SW480 (cell line): ENCODE measurements around the gene ORC3.

Source experiments
- DNase-seq: peaks from one replicate; pipeline ENCODE4 v3.0.0-alpha.2; 2016; ENCODE audit warnings: low spot score

ORC3 gene

DNA sequence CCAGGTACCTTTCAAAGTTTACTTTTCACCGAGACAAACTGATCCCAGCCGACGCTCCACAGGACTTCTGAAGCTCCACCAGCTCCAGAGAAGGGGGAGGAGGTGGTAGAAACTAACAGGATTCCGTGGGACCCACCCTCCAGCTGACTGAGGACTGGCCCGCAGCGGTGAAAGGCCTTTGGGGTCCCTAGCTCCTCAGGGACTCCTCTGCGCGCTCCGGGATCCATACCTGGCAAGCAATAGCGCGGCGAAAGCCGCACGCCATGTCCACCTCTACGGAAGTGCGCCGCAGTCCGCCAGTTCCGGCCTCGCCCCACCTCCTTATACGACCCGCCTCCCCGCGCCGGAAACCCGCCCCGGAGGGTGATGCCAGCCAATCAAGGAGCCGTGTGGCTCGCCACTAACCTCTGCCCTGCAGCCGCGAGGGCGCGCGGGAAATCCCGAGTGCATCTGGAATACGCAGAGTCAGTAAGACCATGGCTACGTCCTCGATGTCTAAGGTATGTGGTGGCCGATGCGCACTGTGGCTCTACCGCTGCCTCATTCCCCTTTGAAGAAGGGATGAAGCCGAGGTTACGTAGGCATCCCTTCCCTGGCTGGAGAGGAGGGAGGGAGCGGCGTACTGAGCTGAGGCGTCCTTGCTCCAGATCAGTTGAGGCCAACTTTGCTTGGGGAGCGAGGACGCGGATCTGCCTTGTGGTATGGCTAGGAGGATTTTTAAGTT is at the start of gene ORC3, which contains the start of gene RARS2:
ORC3 (plus strand) TSS at position 443 of the 724 bp plus-strand sequence; CDS start at position 477, 34 bp downstream.
RARS2 (minus strand) TSS at position 295 of the 724 bp plus-strand sequence; CDS start at position 265, 30 bp downstream.
- DNase-seq = peak; percentile 90

DNA sequence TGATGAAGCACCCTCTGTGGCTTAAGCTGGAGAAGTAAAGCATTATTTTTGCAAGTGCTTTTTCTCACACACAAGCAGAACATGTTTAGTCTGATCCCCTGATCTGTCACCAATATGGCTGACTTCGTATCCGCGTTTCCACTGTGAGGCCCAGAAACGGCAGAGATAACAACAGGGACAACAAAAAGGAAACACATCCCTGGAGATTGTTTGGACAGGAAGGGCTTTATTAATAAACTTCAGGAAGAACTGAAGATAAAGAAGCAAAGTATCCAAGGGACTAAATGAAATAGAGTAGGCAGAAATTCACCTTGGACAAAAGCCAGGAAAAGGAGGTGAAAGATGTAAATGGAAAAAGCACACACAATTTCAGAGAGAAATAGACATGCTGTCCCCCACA is 49.4 kb upstream of the ORC3 start:
- DNase-seq = no peak

DNA sequence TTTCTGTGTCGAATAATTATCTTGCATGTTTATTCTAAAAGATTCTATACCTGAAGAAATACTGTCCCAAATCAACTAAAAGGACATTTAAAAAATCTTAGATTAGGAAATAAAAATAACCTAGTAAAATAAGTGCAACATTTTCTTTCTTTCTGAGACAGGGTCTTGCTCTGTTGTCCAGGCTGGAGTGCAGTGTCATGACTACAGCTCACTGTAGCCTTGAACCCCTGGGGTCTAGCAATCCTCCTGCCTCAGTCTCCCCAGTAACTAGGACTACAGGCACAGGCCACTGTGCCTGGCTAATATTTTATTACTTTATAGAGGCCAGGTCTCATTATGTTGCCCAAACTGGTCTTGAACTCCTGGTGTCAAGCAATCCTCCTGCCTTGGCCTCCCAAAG is 48.9 kb upstream of the ORC3 start:
- no peak for DNase-seq

DNA sequence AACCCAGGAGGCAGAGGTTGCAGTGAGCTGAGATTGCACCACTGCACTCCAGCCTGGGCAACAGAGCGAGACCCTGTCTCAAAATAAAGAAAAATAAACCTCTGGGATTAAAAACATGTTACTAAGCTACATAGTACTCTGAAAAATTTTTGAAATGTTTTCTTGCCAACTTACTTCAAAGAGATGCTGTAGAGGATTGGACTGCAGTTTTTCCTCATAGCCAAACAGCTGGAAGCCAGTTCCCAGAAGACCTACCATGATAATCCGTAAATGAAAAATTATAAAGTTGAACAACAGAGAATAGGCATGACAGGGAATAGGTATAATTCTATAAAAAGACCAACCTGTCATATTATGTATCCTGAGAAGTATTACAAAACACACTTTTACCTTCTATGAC is 48.2 kb upstream of the ORC3 start:
- DNase-seq = no peak

DNA sequence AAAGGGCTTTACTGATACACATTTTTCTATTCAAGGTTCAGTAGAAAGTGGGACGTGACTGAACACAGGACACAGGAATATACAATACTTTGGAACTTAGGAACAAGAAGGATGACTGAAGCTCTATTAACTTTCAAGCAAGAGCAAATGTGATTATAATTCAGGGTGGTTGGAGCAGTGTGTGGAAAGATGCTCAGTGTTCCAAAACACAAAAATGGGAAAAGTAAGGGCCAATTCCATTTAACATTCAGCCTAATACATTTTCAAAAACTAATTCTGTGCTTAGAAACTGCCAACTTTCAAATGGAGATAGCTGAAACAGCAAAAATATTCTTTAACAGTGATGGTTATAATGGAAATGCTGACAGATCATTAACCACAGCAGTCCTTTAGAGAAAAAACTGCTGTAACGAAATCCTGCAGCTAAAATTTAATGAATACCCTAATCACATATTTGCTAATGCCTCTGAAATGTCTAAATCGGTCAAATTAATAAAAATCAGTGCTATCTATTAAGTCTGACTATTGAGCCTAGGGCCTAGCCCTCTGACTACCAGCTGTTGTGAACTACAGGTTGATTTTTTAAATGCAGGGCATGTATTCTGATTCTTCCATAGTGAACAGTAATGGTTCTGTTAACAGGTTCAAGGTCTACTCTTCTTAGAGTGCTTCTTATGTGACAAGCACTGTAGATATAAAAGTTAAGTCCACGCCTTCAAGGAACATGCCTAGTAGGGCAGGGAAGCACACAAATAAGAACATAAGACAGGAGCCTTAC is 46.0 kb upstream of the ORC3 start:
- DNase-seq = no peak

DNA sequence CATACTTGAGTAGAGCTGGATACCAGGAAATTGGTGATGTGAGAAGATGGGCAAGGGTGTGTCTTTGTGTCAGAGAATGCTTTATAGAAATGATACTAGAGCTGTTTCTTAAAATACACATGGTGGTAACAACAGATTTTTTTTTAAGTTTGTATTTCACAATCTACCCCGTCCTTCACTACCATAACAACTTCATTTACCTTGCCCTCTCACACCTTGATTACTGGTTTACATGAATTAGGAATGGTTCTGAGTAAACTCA is 45.5 kb upstream of the ORC3 start:
- DNase-seq = no peak

DNA sequence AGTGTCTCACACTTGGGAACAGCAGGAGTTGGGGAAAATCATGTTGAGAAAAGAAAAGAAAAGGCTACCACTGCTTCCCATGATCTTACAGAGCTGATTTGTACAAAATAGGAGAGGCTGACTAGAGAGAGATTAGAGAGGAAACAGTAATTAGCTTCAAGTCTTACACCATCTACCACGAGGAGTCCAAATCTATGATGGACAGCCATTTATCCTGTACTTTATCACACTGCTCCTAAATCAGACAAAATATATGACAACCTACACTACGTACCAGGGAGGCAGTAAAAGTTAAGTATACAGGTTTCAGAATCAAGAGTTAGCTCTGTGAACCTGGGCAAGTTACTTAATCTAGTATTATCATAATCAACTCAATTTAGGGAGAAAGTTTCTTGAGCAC is 38.1 kb upstream of the ORC3 start:
- no peak for DNase-seq

DNA sequence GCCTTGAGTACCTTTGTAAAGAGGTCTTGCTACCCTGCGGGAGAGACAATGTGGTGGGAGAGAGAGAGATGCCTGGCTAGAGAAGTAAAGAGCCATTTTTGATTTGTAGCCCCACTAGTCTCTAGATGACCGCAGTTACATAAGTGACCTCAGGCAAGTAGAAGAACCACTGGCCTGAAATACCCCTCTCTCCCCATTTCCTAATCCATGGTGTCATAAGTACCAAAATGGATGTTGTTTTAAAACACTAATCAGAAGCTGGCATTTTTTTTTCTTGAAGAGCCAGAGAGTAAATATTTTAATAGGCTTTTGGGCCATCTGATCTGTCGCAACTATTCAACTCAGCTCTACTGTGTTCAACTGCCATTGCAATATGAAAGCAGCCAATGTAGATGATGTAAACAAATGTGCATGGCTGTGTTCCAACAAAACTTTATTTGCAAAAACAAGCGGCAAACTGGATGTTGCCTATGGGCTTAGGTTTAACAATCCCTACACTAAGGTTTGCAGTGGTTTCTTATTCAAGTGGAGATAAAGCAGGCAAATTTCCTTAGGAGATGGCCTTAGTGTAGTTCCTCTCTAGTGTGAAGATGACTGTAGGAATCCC is 36.7 kb upstream of the ORC3 start:
- DNase-seq = no peak

DNA sequence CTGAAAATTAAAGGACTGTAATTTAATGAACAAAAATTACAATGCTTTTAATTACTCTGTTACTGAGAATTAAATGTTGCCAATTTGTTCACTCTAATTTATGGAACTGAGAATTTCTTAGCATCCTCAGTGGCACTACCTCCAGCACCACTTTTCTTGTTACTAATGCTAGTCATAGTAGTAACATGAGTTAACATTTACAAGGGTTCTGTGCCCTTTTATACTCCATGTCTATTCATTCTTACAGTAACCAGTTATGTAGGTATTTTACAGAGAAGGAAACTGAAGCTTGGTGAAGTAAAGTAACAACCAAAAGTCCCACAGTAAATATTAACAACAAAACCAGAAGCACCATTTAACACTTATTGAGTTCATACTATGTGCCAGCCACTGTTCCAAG is 34.4 kb upstream of the ORC3 start:
- DNase-seq = no peak

DNA sequence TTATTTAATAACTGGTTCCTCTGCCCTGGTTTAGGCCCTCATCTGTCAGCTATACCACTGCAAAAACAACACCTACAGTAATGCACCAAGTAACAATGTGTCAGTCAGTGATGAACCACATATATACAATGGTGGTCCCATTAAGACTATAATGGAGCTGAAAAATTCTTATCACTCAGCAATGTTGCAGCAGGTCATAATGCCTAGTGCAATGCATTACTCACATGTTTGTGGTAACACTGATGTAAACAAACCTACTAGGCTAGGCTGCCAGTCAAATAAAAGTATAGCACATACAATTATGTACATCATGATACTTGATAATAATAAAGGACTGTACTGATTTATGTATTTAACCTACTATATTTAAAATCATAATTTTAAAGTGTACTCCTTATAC is 31.5 kb upstream of the ORC3 start:
- peak; percentile 10 for DNase-seq

DNA sequence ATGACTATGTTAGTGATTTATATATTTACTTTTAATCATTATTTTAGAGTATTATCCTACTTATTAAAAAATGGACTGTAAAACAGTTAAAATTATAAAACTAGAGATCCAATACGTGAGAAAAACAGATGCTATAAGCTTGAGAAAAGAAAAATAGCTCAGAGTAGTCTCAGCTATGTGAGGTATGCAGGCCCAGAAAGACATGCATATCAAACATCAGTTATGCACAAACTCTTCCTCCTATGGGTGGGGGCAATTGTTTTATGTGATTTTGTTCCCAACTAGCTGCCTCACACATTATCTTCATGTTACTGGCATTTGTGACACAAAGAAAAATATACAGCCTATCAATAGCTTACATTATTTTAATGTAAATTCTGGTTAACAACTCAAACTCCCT is 28.9 kb upstream of the ORC3 start:
- no peak for DNase-seq

DNA sequence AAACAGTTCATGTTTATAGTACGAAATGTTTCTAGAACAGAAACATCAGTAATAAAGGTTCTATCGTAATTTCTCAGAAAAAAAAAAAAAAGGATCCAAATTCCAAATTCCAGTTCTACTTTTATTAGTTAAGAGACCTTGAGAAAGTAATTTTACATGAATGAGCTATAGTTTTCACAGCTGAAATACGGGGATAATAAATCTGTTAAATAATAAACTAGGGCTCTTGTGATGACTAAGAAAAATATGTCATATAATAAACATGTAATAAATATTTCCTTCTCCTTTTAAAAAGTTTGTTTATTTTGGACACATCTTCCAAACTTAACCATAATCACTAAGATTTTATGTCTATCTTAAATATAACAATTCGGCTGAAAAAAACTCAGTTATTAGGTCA is 17.9 kb upstream of the ORC3 start:
- no peak for DNase-seq

DNA sequence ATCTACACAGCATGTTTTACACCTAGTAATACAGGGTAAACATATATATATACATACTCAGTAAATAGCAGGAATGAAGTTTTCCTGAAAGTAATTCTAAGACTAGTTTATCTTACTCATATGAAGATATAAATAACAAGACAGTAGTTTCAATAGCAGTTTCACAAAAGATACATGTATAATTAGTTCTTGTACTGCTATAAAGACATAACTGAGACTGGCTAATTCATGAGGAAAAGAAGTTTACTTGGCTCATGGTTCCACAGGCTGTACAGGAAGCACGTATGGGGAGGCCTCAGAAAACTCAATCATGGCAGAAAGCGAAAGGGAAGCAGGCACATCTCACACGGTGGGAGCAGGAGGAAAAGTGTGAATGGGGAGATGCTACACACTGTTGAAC is 17.1 kb upstream of the ORC3 start:
- DNase-seq = no peak

DNA sequence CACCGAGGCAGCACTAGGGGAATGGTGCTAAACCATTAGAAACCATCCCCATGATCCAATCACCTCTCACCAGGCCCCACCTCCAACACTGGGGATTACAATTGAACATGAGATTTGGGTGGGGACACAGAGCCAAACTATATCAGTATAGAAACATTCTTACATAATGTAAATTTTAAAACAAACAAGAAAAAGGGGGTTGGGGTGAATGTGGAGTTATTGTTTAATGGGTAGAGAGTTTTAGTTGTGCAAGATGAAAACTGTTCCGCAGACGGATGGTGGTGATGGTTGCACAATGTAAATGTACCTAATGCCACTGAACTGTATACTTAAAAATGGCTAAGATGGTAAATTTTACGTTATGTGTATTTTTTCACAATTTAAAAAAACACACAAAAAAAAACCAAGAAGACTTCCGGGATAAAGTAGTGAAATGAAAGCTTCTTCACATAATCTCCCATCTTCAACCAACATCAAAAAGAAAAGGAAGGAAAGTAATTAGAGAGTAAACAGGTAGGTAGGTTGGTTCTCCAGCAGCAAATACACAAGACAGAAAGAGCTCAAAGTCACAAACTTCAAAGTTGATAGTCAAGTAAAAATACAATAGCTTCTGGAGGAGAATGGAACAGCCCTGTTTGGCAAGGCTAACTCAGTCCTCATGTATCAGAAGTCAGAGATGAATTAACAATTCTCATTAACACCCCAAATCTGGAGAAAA is 16.5 kb upstream of the ORC3 start:
- DNase-seq = no peak

DNA sequence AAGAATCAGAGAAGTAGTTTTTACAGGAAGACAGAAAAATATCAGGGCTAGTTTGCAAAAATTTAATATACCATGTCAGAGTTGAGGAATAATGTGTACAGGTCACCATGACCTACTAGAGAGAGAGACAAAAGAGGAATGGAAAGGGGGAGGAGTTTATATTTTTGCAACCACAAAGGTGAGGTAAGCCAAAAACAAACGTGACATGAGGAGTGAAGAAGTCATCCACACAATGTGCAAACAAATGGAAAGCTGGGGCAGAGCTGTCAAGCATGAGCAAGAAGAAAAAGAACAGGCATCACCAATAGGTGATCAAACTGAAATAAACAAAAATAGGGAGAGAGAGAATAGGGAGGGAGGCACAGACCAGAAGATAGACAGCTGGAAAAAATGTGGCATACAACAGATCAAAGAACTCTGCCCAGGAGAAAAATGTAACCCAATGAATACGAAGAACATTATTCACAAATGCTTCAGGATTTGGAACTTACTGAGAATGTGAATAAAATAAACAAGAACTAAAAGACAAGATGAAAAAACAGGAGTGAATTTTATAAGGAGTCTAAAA is 15.6 kb upstream of the ORC3 start:
- peak; percentile 13 for DNase-seq

DNA sequence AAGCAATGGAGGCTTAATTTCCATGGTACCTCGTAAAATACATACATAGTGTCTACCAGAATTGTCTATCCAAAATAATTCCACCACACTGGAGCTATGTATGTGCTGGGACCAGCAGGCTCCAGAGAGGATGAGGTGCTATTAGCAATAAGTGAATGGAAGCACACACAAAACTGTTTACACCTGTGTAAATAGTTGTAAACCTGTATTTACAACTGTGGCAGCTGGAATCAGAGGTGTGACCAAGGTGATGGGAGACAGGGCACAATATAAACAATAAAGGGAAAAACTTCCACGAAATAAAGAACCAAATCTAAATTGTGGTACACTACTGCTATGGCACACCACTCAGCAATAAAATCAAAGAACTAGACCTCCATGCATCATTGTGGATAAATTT is 14.5 kb upstream of the ORC3 start:
- peak; percentile 1 for DNase-seq

DNA sequence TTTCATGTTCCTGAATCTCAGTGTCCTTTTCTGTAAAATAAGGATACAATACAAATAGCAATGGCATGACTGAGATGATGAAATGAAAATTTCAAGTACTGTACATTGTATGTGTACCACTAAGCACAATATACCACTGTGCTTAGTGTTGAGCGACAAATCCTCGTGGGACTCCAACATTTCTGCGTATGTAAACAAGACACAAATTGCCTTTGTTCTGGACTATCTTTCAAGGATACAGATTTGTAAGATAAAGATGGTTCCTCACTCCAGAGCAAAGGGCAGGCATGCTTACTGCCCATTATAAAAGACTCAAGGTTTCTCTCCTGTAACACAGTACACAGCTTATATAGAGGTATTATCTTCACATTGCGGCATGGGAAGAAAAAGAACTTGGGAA is 6.1 kb upstream of the ORC3 start:
- no peak for DNase-seq

DNA sequence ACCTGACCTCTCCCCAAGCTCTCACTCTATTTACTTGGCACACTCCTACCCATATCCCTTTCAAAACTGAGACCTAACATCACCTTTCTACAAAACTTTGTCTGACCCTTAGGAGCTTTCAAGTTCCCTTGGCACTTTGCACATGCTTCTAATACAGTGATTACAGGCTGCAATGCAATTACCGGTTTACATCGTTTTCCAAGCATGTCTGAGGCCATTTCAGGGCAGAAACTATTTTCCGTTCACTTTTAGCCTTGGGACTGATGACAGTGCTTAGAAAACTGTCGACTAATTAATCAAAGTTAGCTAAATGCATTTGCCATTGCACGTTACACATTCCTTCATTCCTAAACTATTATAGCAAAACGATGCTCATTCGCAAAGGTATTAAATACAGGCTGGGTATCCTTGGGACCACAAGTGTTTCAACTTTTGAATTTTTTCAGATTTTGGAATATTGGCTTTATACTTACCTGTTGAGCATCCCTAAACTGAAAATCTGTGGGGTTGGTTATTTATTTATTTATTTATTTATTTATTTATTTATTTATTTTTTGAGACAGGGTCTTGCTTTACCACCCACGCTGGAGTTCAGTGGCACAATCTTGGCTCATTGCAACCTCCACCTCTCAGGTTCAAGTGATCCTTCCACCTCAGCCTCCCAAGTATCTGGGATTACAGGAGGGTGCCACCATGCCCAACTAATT is 3.4 kb upstream of the ORC3 start:
- no peak for DNase-seq

DNA sequence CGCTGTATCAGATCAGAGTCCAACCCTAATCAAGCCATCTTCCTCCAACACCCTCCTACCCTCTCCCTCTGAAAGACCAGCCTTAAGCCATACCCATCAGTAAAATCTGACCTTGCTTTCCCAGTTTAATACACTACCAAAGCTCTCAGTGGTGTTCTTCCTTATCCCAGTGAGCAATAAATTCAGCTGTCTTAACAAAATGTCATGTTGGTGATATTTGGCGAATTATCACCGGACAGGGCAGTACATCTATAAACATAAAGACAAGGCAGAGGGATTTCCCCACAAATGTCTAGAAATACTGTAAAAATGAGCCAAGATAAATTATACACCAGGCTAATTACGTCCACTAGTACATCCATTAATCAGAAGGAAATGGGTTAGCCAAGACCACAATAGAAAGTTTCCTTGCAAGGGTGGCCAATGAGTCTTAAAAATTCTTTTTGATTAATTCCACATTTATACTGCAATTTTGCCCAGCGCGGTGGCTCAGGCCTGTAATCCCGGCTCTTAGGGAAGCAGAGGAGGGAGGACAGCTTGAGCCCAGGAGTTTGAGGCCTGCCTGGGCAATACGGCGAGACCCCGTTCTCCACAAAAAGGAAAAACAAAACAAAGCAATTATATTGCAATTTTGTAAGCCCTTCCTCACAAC is 1.1 kb upstream of the ORC3 start:
- DNase-seq = no peak

DNA sequence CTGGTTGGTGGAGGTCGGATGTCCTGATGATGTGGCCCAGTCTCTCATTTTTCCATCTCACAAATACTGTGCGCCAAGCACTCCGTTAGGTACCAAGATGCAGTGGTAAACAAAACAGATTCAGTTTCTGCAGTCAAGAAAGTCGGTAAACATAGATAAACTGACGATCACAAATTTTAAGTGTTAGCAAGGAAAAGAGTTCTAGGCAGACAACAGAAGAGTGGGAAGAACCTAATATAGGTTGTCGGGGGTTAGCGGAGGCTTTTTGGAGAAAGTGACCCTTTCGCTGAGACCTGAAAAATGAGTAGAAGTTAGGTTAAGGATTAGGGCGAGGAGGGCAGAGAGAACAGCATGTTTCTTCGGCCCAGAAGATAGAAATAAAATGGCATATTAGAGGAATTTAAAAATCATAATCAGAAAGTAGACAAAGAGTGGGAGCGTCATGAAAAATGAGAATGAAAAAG is 514 bp downstream of the ORC3 start:
- no peak for DNase-seq

DNA sequence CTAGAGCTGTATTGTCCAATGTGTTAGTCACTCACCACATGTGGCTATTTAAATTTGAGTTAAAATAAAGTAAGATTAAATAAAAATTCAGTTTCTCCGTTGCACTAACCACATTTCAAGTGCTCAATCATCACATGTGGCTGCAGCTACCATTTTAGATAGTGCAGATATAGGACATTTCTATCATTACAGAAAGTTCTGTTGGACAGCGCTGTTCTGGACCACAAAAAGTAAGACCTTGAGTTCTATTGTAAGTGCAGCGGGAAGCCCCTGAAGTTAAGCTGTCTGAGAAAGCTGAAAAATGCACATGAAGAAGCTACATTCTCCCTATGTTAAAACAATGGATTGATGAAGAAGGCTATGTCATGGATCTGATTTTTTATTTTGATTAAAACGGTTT is 1.1 kb downstream of the ORC3 start:
- no peak for DNase-seq
